ENCODE data around the gene KDM4B.

The KDM4B gene

GRCh38 chr19:4986056-4986455 lies 17.1 kb downstream of the KDM4B start:
- DNase-seq, result no peak

GRCh38 chr19:4986471-4986891 lies 17.6 kb downstream of the KDM4B start:
- peak in 1 of 2 experiments; percentile 56 for DNase-seq

GRCh38 chr19:4987256-4987655 lies 18.3 kb downstream of the KDM4B start:
- no peak for DNase-seq

- no peak for DNase-seq
These were observed 18.9 kb downstream of the KDM4B start for GRCh38 chr19:4987692-4988370.

GRCh38 chr19:4988770-4989251 lies 19.9 kb downstream of the KDM4B start:
- no peak for DNase-seq

GRCh38 chr19:4990306-4990705 lies 21.4 kb downstream of the KDM4B start:
- no peak for DNase-seq

GRCh38 chr19:4991538-4991937 lies 22.6 kb downstream of the KDM4B start:
- DNase-seq, result no peak

GRCh38 chr19:4991996-4992698 lies 23.2 kb downstream of the KDM4B start:
- no peak for DNase-seq

GRCh38 chr19:4993683-4994082 lies 24.8 kb downstream of the KDM4B start:
- DNase-seq, result peak in 1 of 2 experiments; percentile 51

GRCh38 chr19:4996701-4997100 lies 27.8 kb downstream of the KDM4B start:
- DNase-seq, result no peak

- DNase-seq, result no peak
These were observed 28.4 kb downstream of the KDM4B start for GRCh38 chr19:4997297-4997696.

GRCh38 chr19:5000120-5000611 lies 31.3 kb downstream of the KDM4B start:
- DNase-seq, result no peak

GRCh38 chr19:5001615-5002014 lies 32.7 kb downstream of the KDM4B start:
- no peak for DNase-seq

- no peak for DNase-seq
These were observed 33.2 kb downstream of the KDM4B start for GRCh38 chr19:5002143-5002542.

- no peak for DNase-seq
These were observed 34.9 kb downstream of the KDM4B start for GRCh38 chr19:5003781-5004180.

- no peak for DNase-seq
These were observed 36.2 kb downstream of the KDM4B start for GRCh38 chr19:5005096-5005495.

- DNase-seq, result no peak
These were observed 37.3 kb downstream of the KDM4B start for GRCh38 chr19:5006201-5006600.

- DNase-seq, result no peak
These were observed 37.9 kb downstream of the KDM4B start for GRCh38 chr19:5006821-5007220.

GRCh38 chr19:5011476-5012238 lies 42.7 kb downstream of the KDM4B start:
- DNase-seq, result no peak

- no peak for DNase-seq
These were observed 44.0 kb downstream of the KDM4B start for GRCh38 chr19:5012688-5013457.

GRCh38 chr19:5013761-5014160 lies 44.8 kb downstream of the KDM4B start:
- no peak for DNase-seq

GRCh38 chr19:5014941-5015340 lies 46.0 kb downstream of the KDM4B start:
- DNase-seq, result no peak

- DNase-seq, result no peak
These were observed 47.4 kb downstream of the KDM4B start for GRCh38 chr19:5016268-5016667.
